ENCODE measurements around the gene RPS14.

- no peak for TF ChIP-seq EZH2 (IDR thresholded peaks at IDR 0.05; ENCODE audit: insufficient read depth, poor library complexity, severe bottlenecking)
- TF ChIP-seq EZH2phosphoT487 (IDR thresholded peaks at IDR 0.05; ENCODE audit: insufficient read depth, low read depth), result no peak
Observed at GRCh38 chr5:150406103-150406722, 43.3 kb downstream of the RPS14 start.
